HG02840 (cell line): ENCODE data around the gene PARD3B.
"Not testable (repeated sequence)": the region's sequence is repeated elsewhere in the genome, so short reads cannot be mapped to it uniquely, and the experiment has no call there.

Source experiments
- ATAC-seq: cut with Tn5 transposase; IDR thresholded peaks from one replicate; pipeline ENCODE4 v1.9.1; 2021; ENCODE audit warnings: mild to moderate bottlenecking, moderate library complexity, moderate number of reproducible peaks; ENCODE audit not compliant: unreplicated experiment, low FRiP score

The PARD3B gene

GRCh38 chr2:205212357-205212756, 667.1 kb downstream of the PARD3B start:
- ATAC-seq: no peak

- ATAC-seq: no peak
Observed at GRCh38 chr2:205216092-205216491, 670.8 kb downstream of the PARD3B start.

GRCh38 chr2:205216580-205216979, 671.3 kb downstream of the PARD3B start:
- ATAC-seq: no peak

- no peak for ATAC-seq
Observed at GRCh38 chr2:205217004-205217403, 671.7 kb downstream of the PARD3B start.

- no peak for ATAC-seq
Observed at GRCh38 chr2:205218056-205218455, 672.8 kb downstream of the PARD3B start.

- not testable (repeated sequence) for ATAC-seq
Observed at GRCh38 chr2:205218816-205219215, 673.5 kb downstream of the PARD3B start.

GRCh38 chr2:205220559-205220958, 675.3 kb downstream of the PARD3B start:
- ATAC-seq: no peak

GRCh38 chr2:205232086-205232485, 686.8 kb downstream of the PARD3B start:
- ATAC-seq: no peak

GRCh38 chr2:205235434-205235833, 690.2 kb downstream of the PARD3B start:
- no peak for ATAC-seq

GRCh38 chr2:205237524-205237923, 692.2 kb downstream of the PARD3B start:
- no peak for ATAC-seq

GRCh38 chr2:205245001-205245400, 699.7 kb downstream of the PARD3B start:
- no peak for ATAC-seq

- ATAC-seq: no peak
Observed at GRCh38 chr2:205245652-205246051, 700.4 kb downstream of the PARD3B start.

- no peak for ATAC-seq
Observed at GRCh38 chr2:205259121-205259520, 713.8 kb downstream of the PARD3B start.

GRCh38 chr2:205261516-205262020, 716.3 kb downstream of the PARD3B start:
- ATAC-seq: no peak

GRCh38 chr2:205267323-205267722, 722.0 kb downstream of the PARD3B start:
- ATAC-seq: no peak

GRCh38 chr2:205270689-205271088, 725.4 kb downstream of the PARD3B start:
- ATAC-seq: no peak

- no peak for ATAC-seq
Observed at GRCh38 chr2:205273148-205273547, 727.9 kb downstream of the PARD3B start.

- no peak for ATAC-seq
Observed at GRCh38 chr2:205273627-205274026, 728.4 kb downstream of the PARD3B start.

- ATAC-seq: no peak
Observed at GRCh38 chr2:205274801-205275200, 729.5 kb downstream of the PARD3B start.

GRCh38 chr2:205276116-205276777, 731.0 kb downstream of the PARD3B start:
- no peak for ATAC-seq

GRCh38 chr2:205280596-205281236, 735.4 kb downstream of the PARD3B start:
- ATAC-seq: no peak

- ATAC-seq: no peak
Observed at GRCh38 chr2:205283736-205284270, 738.5 kb downstream of the PARD3B start.
